Coronary artery (tissue), 2 donors: ENCODE measurements around the gene DHX34.
A peak's percentile ranks its signal among the peaks of the same experiment; 100 is the strongest.
"Not testable (repeated sequence)": the region's sequence is repeated elsewhere in the genome, so short reads cannot be mapped to it uniquely, and the experiment has no call there.

Experiments
- DNase-seq: peaks from one replicate; pipeline ENCODE4 v3.0.0-alpha.2; 2017; ENCODE audit warnings: low spot score
- H3K27ac ChIP-seq, 2 donors: fragments of 200-600 bp; sonication (generic); one replicate each; pipeline ENCODE4 v1.5.1; 2016 to 2019
- H3K4me3 ChIP-seq: fragments of 200-600 bp; sonication (generic); 2 replicates; pipeline ENCODE4 v1.5.1; 2016; ENCODE audit warnings: mild to moderate bottlenecking, moderate library complexity
- TF ChIP-seq, protein P1 (sequence below): fragments of 200-600 bp; sonication (generic); IDR thresholded peaks from one replicate; pipeline ENCODE4 v1.5.1; 2019; ENCODE audit warnings: antibody characterized with exemption

DHX34 gene

DNA sequence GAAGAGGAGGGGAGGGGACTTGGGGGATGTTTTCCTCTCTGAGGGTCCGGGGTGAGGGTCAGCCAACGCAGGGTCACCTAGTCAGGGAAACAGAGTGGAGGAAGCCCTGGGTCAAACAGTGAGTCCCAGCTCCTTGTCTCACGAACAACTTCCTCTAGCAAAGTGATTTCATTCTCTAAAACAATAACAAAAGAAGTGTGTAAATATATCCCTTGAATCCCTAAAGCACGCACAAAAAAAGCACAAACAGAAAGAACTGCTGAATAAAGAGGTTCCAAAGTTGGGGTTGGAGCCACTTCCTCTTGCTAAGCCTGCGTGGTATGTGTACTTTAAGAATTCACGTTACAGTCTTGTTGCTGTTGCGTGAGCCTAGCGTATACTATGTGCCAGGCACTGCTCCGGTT, 18.6 kb upstream of the DHX34 start:
- TF ChIP-seq, protein P1, sequence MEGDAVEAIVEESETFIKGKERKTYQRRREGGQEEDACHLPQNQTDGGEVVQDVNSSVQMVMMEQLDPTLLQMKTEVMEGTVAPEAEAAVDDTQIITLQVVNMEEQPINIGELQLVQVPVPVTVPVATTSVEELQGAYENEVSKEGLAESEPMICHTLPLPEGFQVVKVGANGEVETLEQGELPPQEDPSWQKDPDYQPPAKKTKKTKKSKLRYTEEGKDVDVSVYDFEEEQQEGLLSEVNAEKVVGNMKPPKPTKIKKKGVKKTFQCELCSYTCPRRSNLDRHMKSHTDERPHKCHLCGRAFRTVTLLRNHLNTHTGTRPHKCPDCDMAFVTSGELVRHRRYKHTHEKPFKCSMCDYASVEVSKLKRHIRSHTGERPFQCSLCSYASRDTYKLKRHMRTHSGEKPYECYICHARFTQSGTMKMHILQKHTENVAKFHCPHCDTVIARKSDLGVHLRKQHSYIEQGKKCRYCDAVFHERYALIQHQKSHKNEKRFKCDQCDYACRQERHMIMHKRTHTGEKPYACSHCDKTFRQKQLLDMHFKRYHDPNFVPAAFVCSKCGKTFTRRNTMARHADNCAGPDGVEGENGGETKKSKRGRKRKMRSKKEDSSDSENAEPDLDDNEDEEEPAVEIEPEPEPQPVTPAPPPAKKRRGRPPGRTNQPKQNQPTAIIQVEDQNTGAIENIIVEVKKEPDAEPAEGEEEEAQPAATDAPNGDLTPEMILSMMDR = no peak
- no peak for DNase-seq
- H3K4me3 ChIP-seq = no peak overlapping the region
- peak overlapping the region in 1 of 2 donors; percentile 69 for H3K27ac ChIP-seq

DNA sequence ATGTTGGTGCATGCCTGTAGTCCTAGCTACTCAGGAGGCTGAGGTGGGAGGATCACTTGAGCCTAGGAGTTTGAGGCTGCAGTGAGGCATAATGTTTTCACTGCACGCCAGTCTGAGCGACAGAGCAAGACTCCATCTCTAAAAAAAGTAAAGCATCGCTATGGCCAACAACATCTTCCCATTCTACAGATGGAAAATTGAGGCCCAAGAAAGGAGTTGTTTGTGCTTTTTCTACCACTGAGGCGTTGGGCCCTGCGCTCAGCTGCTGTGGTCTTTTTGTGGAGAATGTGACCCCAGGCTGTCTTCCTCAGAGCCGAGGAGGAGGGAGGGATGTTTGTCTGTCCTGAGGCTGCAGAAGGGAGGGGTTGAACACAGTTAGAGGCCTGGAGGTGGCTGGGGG, 17.6 kb upstream of the DHX34 start:
- no peak for DNase-seq
- Histone ChIP-seq H3K27ac (peak overlapping the region; percentile 17 to 69), H3K4me3 (no peak overlapping the region)
- TF ChIP-seq, protein P1 = no peak

DNA sequence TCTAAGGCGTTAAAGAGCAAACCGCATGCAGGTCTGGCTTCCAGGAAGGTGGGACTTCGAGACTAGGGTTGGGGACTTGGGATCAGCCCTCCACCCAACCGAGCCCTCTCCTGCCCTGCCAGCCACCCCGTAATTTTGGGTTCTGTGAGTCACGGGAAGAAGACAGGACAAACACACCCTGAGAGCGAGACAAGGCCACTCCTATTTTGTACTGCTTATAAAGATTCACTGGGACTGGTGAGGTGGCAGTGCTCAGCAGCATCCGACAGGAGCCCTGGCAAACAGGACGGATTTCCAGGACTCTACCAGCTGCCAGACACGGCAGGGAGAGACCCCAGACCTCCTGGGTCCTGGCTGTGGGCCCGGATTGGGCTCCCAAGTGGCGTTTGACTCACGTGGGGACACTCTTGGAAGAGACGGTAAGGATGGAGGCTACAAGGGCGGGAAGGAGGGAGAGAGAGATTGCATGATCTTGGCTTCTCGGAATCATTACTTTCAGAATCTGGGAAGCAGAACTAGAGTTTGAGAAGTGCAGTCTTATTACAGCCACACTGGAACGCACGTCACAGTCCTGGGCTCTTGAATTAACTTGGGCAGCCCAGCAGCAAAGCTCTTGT, 17.1 kb upstream of the DHX34 start, which contains the start of gene C5AR2:
Gene C5AR2, plus strand, starts transcription at position 245 of the 617 bp plus-strand sequence. CDS start 8,625 bp downstream, outside the sequence.
- TF ChIP-seq, protein P1 = no peak
- H3K27ac ChIP-seq = peak within 1 kb of the TSS; percentile 17 to 69
- no peak for DNase-seq
- H3K4me3 ChIP-seq = peak within 1 kb of the TSS; percentile 47

DNA sequence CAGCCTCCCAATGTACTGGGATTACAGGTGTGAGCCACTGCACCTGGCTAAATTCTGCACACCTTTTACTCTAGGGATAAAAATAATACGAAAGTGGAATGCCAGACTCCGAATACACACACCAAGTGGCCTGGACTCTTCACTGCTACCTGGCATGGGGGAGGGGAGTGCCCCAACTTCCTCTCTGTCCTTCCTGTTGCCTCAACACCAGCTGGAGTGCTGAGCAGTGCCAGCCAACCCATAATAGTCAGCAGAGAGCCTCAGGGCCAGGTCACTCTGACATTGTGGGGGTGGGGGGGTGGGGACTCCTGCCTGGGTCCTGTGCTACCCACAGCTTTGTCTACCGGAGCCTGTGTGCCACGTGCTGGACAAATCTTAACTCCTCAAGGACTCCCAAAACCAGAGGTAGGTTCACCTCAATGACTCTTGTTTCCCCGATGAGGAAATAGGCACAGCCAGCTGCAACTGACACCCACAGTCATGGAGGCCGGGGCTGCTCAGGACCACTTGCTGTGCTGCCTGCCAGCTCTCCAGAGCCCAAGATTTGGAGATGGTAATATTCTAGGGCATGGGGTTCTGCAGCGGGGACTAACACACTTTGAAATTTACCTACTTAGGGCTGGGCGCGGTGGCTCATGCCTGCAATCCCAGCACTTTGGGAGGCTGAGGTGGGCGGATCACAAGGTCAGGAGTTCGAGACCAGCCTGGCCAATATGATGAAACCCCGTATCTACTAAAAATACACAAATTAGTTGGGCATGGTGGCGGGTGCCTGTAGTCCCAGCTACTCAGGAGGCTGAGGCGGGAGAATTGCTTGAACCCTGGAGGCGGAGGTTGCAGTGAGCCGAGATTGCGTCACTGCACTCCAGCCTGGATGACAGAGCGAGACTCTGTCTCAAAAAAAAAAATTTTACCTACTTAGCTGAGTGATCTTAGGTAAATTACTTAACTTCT, 12.1 kb upstream of the DHX34 start:
- DNase-seq = not testable (repeated sequence)
- H3K27ac ChIP-seq = peak overlapping the region in 1 of 2 donors; percentile 56
- H3K4me3 ChIP-seq = peak overlapping the region; percentile 36

DNA sequence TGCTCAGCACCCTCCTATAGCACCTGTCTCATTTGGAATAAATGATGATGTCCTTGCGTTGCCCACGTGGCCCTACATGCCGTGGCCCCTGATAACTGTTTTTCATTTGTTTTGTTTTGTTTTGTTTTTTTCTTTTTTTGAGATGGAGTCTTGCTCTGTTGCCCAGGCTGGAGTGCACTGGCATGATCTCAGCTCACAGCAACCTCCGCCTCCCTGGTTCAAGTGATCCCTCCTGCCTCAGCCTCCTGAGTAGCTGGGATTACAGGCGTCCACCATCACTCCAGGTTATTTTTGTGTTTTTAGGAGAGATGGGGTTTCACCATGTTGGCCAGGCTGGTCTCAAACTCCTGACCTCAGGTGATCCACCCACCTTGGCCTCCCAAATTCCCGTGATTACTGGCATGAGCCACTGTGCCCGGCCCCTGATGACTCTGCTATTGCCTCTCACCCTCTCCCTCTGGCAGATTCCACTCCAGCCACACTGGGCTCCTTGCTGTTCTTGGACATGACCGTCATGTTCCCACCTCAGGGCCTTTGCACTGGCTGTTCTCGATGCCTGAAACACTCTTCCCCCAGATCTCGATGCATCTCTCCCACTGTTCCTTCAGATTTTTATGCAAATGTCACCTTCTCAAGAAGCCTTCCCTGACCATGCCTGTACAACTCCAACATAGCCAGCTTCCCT, 9.8 kb upstream of the DHX34 start:
- TF ChIP-seq, protein P1 = no peak
- Histone ChIP-seq H3K4me3 (no peak overlapping the region), H3K27ac (no peak overlapping the region)
- no peak for DNase-seq

DNA sequence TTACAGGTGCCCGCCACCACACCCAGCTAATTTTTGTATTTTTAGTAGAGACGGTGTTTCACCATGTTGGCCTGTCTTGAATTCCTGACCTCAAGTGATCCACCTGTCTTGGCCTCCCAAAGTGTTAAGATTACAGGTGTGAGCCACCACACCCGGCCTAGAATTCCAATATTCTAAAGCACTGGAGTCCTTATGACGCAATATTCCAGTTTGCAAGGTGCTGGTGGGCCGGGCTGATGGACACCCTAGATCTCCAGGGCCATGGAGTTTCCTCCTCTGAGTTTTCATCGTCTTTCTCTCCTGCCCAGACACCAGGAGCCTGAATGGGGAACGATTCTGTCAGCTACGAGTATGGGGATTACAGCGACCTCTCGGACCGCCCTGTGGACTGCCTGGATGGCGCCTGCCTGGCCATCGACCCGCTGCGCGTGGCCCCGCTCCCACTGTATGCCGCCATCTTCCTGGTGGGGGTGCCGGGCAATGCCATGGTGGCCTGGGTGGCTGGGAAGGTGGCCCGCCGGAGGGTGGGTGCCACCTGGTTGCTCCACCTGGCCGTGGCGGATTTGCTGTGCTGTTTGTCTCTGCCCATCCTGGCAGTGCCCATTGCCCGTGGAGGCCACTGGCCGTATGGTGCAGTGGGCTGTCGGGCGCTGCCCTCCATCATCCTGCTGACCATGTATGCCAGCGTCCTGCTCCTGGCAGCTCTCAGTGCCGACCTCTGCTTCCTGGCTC, 8.5 kb upstream of the DHX34 start:
- H3K27ac ChIP-seq = no peak overlapping the region
- H3K4me3 ChIP-seq = no peak overlapping the region
- no peak for DNase-seq
- TF ChIP-seq, protein P1 = no peak
